ENCODE measurements around the gene USP7.

USP7 gene

DNA sequence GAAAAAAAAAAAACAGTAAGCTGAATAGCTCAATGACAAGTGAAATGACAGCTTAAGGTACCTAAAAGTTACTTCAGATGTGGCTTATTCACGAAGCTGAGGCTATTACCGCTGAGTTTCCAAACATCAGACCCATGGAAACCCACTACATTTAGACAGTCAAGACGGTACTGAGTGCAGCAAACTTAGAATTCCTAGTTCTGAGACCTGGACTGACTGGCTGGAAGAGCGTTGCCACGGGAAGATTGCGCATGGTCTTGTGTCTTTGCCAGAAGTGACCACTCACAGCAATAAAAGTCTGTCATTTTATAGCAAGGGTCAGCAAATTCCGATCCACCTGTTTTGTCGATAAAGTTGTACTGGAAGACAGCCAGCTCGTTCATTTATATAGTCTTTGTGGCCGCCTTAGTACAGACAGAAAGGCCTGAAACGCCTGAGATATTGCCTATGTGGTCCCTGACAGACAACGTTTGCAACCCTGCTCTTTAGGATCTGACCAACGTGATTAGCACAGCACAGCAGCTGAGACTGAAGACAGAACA is 62.3 kb downstream of the USP7 start:
- no peak for DNase-seq (ENCODE audit: low read depth in 2 of 2)

DNA sequence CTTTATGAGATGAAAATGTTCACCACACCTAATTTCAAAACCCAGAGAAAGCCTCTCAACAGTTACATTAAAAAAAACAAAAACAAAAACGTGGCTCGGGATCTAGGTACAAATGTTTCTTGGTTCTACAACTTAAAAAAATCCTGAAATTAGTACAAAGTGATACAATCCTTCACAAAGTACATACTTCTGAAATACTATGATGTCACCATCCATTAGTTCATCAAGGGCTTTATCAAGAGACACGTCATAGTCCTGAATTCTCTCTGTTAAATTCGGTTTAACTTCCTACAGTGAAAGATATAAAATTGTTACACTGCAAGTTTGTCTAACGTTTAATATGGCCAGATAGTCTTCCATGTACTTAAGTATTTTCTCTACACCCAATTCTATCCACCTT is 63.4 kb downstream of the USP7 start:
- DNase-seq (ENCODE audit: low read depth in 2 of 2) = no peak

DNA sequence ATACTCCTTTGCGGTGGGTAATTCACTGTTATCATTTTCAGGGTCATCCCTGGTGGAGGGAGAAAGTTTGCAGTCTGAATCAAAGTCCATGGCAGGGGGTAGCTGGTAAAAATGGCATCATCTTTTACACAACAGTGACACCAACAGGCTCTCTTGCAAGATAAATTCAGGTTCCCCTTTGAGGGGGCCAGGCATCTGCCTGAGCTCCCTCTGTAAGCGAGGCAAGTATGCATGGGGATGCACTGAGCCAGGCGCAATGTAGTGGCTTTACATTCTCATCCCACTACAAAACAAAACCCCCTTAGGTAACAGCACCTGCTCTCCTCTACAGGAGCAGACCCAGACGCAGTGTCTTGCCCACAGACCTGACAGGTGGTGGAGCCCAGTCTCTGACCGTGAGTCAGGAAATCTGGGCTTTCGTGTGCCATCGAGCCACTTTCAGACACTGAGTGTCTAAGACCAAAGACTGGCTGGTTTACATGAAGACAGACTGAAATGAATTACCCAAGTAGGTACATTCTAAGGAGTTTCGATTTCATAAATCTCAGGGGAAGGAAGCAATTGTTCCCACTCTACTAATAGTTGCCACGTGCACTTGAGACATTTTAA is 63.9 kb downstream of the USP7 start:
- DNase-seq (ENCODE audit: low read depth in 2 of 2) = no peak

- no peak for DNase-seq (ENCODE audit: low read depth in 2 of 2)
Observed at GRCh38 chr16:8898660-8899318, 64.9 kb downstream of the USP7 start.

GRCh38 chr16:8894736-8895334 is 68.9 kb downstream of the USP7 start:
- no peak for DNase-seq (ENCODE audit: low read depth in 2 of 2)

DNA sequence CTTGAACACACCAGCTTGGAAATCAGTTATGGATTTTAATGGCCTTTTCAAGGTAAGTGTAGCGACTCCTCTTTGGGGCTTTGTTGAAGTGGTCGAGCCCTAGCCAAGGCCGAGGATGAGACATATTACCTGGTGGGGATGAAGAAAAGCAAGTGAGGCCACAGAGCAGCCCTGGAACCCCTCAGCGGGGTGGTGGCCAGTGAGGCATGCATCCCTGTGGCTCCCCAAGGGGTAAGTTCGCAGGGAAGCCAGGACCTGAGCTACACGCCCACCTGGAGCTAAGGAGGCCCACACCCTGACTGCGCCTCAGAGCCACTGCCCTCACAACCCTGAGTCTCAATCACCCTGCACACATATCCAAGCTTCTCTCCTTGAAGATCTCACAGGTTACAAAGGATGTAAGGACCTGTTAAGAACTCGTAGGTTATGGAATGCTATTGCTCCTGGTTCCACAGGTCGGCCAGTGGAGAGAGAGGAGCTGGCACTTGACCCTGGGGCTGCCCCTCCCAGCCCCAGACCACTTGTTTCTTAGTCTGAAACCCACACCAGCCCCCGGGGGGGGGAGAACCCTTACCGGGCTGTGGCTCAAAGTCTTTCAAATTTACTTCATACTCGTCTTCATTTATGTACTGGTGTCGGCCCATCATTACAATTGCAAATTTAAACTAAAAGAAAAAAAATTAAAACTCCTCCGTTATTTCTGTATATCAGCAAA is 69.6 kb downstream of the USP7 start:
- no peak for DNase-seq (ENCODE audit: low read depth in 2 of 2)

- DNase-seq (ENCODE audit: low read depth in 2 of 2) = no peak
Observed at GRCh38 chr16:8893426-8893825, 70.3 kb downstream of the USP7 start.

DNA sequence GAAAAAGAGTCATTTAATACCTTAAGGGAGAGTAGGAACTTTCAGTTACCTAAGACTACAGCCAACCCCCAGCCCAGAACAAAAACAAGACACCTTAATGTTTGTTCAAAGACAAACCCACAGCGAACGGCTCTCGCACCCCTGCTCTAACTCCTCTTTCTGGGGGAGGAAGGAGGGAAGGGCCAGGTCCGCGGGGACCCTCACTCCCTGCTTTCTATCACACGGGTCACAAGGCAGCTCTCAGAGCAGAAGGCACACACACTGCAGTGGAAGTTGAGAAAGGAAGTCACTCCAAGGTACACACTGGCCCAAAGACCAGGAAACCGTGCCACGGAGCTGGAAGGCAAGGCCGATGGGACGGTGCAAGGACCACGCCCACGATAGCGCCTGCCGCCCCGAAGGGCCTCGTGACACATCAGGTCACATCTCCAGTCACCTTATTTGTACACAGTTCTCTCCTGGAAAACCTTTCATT is 71.6 kb downstream of the USP7 start:
- no peak for DNase-seq (ENCODE audit: low read depth in 2 of 2)

DNA sequence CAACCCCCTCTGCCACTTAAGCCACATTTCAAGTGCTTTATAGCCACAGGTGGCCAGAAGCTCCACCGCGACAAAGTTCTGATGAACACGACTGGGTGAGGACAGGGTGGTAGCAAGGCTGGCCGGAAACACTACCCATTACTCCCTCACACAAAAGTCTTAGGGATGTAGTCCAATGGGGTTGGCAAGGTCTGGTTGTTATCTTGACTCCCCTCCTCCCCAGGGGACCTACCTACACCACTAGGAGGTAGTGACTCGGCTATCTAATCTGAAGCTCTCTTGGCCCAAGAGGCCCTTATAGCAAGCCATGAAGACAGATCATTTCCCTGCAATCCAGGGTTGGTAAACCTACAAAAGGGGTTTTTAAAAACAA is 73.2 kb downstream of the USP7 start:
- no peak for DNase-seq (ENCODE audit: low read depth in 2 of 2)

- no peak for DNase-seq (ENCODE audit: low read depth in 2 of 2)
Observed at GRCh38 chr16:8889893-8890548, 73.7 kb downstream of the USP7 start.

DNA sequence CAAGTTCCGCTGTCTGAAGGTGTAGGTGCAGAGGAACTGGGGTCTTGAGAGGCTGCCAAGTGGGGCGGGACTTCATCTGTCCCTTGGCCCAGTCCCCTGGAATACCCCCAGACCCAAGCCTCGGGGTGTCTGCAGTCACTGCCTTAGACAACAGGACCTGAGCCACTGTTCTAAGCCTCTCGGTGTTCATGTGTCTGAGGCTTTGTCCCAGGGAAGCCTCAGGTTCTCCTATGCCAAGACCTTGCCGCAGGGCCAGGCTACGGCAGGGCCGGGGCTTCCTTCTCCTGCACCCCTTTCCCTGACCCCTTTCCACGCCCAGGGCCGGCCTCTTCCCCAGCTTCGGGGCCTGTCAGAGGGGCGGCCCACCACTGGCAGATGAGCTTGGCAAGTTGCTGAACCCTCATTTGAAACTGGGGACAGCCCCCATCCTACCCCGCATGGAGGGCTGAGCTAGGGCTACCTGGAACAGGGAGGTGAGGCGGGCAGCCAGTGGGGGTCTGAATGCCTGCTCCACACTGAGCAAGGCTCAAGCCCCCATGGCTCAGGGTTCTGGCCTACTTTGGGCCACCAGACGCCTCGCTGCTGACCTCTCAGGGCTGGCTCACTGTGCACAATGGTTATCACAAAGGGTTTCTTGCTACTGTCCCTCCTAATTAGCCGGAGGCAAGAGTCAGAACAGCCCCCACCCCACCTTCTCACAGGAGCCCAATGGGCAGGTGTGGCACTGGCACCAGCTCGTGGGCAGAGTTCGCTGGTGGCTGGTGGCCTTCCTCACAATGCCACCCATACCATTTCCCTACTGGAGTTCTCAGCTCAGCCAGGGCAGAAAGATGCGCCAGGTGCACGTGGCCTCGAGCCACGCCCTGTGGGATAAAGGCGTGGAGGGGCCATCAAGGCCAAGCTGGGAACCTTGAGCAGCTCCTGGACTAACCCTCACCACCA is 74.5 kb downstream of the USP7 start:
- DNase-seq (ENCODE audit: low read depth in 2 of 2) = no peak

GRCh38 chr16:8887952-8888560 is 75.7 kb downstream of the USP7 start:
- DNase-seq (ENCODE audit: low read depth in 2 of 2) = no peak

GRCh38 chr16:8887431-8887765 is 76.3 kb downstream of the USP7 start:
- DNase-seq (ENCODE audit: low read depth in 2 of 2) = no peak

- no peak for DNase-seq (ENCODE audit: low read depth in 2 of 2)
Observed at GRCh38 chr16:8886593-8887430, 76.9 kb downstream of the USP7 start.

GRCh38 chr16:8885674-8886592 is 77.8 kb downstream of the USP7 start:
- DNase-seq (ENCODE audit: low read depth in 2 of 2) = no peak

DNA sequence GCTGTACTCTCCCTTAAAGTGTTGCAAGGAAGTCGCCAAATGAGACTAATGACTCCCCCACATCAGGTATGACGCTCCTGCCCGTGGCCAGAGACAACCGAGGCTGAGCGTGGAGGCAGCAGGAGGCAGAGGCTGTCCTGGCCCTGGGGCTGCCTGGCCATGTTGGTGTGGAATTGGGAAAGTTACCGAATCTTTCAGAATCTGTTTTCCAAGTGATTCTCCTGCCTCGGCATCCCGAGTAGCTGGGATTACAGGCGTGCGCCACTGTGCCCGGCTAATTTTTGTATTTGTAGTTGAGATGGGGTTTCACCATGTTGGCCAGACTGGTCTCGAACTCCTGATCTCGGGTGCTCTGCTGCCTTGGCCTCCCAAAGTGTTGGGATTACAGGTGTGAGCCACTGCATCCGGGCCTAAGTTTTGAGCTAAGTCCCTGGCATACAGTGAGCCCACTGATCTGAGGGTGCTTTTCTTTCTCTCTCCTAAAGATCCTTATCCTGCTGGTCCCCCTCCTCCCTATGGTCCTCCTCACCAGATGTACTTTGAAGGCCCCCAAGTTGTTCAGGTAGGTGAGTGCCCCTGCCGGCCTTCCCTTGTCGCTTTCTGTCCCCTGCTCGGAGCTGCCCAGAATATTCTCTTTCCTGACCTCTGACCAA is 80.9 kb downstream of the USP7 start:
- no peak for DNase-seq (ENCODE audit: low read depth in 2 of 2)

GRCh38 chr16:8882041-8882617 is 81.6 kb downstream of the USP7 start, which contains the start of gene LITAFD:
LITAFD (plus strand) TSS chr16:8882351; CDS start chr16:8884356, 2,005 bp downstream.
- no peak for DNase-seq (ENCODE audit: low read depth in 2 of 2)

Data from stimulated activated CD8-positive, alpha-beta memory T cell treated with anti-CD3 and anti-CD28 coated beads, Interleukin-15, amount 100 ng/mL, for 48 hours (primary cell).